Activated gamma-delta T cell treated with anti-CD3 and anti-CD28 coated beads, Interleukin-2, amount 50 U/mL, for 16 hours (primary cell): ENCODE results near the gene CCDC158.
"Not testable (repeated sequence)": the region's sequence is repeated elsewhere in the genome, so short reads cannot be mapped to it uniquely, and the experiment has no call there.

Experiments used
- DNase-seq: peaks from one replicate; pipeline ENCODE4 v3.0.0-alpha.2; 2020; ENCODE audit warnings: low read depth

CCDC158 gene

DNA sequence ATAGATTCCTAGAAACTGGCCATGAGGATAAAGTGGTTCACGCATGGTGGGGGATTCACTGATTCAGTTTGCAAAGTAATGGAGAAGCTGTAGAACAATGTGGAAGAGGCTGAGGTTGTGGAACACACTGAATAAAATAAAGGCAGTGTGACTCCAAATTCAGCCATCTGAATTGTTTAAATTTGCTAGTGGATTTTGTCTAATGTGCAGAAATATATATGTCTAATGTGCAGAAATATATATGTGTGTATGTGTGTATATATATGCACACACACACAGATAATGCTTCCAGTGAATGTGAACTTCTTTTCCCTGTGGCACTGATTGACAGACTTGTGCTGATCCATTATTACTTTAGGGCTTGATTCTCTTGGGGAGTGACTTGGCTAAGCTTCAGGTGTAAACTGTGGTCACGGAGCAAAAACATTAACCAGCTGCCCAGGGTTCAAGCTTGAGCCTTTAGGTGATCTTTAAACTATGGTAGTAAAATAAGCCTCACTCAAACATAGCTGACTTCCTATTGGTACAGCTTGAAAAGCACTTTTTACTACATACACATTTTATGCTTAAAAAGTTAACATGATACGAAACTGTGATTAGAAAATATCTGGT is 110.9 kb downstream of the CCDC158 start:
- DNase-seq = no peak

DNA sequence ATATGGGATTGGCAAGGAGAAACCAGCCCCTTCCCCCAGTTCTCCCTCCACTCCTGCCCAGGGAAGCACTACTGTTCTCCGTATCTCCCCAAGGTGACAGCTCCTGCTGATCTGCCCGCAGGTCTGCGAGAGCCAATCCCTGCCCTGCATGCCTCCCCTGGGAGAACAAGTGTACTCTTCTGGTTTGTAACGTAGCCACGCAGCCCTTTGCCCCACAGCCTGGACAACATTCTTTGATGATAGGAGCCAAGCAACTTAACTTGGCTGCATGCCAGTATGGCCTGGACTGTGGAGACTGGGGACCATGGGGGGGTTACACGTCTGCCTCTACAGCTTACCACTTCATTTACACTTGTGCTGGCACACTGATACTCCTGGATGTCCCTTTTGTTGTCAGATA is 112.4 kb downstream of the CCDC158 start:
- DNase-seq = no peak

DNA sequence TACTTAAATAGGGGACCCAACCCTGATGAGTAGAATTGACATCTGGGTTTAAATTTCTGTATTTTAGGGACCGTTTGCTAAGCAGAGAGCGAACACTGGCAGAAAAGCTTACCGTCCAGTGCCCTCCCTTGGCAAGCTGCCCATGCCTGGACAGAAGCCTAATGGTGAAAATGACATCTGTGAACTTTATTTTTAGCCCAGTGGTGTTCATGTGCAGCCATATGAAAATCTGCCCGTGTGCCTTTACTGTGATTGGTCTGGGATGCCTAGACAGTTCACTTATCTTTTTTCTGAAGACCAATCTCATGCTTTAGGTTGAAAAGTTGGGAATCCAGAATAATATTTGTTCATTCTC is 113.3 kb downstream of the CCDC158 start:
- no peak for DNase-seq

DNA sequence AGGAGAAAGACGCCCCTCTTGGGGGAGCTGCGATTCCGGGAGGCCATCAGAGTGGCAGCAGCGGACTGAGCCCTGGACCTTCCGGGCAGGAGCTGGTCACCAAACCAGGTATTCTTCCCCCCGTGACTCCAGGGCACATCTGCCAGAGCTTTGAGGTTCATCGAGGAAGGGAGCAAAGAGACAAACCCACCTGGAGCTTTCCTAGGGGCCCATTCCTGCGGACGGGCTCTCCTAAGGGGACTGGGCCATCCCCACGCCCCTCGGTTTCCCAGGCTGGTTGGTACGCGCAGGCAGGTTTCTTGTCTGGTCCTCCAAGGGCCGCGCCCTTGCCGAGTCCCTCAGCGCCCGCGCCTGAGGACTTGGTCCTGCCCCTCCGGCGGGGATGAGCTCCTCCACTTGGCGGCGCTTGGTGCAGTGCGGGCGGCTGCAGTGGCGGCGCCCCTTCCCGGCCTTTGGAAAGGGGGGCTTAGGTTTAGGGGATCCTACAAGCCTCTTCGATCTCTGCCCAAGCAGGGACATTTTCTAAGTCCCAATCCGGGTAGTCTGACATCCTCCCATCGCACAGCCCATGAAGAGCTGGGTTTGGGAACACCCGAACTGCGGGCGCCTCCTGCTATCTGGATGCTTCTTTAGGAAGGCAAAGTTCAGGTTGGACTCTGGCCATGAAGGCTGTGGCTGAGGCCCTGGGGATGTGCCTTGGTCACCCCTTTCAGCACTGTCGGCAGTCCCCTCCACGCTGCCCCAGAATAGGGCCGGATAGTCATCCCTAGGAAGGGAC is 113.9 kb downstream of the CCDC158 start:
- no peak for DNase-seq

DNA sequence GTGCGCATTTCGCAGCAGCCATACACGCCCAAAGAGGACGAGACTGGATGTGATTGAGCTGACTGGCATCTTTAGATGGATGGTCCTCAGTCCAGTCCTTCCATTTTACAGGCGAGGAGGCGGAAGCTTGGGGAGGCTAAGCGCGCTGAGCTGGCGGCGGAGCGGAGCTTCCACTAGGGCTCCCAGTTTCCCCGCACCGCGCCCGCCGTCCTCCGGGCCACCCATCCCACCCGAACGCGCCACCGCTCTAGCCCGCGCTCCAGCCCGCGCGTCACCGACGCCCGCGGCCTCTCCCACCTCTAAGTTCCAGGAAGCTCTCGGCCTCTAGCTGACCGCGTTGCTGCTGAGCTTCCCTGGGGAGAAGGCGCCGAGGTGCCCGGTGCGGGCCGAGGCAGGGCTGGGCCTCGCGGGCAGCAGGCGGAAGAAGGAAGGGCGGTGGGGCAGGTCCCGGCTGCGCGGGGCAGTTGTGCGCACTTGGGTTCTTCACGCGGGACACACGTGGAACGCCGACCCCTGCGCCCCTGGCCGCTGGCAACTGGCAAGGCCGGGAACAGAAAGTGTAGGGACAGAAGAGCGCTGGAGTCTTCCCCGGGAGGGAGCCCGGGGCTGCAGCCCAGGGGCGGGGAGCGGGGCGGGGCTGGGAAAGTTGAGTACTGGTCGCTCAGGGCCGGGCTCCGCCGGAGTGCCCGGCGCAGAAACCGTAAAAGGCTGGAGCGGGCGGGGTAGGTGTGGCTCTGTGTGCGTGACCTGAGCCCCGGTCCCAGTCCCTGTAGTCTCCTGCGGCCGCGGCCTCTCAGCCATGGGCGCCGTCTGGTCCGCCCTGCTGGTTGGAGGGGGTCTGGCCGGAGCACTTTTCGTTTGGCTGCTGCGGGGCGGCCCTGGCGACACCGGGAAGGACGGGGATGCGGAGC is 114.7 kb downstream of the CCDC158 start, which contains the start of gene STBD1:
TSS of gene STBD1 (plus strand) at position 763 of the 911 bp plus-strand sequence. CDS start at position 800, 37 bp downstream.
- no peak for DNase-seq

DNA sequence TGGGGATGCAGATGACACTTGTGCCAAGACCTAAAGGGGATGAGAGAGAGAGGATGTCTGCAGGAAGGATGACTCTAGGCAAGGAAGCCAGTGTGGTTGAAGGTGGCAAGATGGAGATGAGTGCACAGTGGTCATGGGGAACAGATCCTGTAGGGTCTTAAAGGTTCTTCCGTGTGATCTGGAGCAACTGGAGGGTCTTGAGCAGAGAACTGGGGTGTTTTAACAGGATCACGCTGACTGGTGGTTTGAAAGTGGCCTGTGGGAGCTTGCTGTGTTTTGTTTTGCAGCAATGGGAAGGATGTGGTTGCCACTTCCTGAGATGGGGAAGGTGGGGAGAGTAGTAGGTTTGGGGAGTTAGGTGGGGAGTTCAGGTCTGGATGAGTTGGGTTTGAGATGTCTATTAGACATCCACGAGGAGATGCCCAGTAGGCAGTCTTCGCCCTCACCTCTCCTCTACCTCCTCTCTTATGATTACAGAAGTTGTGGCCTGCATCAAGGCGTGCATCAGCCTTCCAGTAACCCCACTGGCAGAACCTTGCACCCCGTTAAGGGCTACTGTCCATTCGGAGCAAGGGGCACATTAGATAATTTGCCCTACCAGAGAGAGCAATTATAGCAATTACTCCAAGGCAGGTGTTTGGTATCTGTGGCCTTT is 115.8 kb downstream of the CCDC158 start:
- DNase-seq = no peak

DNA sequence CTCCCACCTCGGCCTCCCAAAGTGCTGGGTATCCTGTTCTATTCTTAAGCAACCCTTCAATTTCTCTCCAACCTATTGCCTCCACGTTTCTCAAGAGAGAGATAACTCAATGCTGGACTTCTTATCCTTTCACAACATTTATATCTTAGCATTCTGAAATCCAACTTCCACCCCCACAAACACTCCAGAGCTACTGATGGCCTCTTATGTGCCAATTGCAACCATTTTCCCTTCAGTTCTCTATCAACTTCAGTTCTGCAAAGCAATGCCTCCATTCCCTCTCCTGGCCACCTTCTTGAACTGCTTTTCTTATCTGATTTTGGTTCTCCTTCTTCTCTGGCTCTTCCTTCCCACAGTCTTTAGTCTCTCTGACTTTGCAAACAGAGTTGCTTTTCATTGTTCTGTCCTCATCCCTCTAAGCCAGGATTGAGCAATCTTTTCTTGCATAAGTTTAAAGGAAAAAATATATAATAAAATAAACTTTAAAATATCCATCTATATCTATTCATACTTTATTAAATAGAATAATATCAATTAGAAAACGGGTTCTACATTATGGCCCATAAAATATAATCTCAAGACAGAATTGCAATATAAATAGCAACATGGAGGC is 118.0 kb downstream of the CCDC158 start:
- no peak for DNase-seq

DNA sequence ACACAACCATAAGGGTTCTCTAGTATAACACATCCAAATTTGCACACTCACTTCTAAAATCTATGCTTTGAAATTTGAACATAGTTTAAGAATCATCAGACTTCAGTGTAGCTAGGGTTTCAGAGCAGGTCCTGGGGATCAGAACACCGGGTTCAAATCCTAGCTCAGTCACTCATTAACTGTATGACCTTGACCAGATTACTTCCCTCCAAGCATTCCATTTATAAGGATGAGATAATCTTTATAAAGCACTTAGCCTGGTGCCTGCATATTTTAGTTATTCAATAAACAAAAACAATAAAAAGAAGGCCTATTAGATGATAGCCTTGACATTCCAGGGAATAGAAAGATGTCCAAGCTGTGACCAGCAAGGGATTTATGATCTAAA is 119.2 kb downstream of the CCDC158 start:
- DNase-seq = no peak

DNA sequence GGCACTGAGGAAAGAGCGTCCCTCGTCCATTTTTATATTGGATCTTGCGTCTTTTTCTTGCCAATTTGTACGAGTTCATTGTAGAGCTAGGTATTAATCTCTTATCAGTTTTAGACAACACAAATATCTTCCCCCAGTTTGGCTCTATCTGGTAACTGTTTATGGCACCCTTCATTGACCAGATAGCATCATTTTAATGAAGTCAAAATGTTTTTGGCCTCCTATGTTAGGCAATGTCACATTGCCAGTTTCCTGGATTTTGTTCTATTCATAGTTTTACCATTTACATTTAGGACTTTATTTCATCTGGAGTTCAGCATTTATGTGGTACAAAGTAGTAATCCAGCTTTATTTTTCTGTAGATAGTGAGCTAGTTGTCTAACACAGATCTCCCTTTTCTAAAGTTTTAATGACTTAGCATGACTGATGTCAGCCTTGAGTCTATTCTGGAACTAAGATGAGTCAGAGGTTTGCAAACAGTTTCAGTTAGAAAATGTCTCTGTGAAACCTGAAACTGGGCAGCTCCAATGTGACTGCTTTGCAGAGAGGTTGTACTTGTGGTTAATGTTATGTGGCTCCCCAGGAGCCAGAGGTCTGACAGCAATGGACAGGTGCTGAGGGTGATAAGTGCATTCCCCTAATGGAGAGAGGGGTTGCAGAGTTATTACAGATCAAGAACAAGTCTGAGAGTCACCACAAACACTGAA is 119.7 kb downstream of the CCDC158 start:
- no peak for DNase-seq

DNA sequence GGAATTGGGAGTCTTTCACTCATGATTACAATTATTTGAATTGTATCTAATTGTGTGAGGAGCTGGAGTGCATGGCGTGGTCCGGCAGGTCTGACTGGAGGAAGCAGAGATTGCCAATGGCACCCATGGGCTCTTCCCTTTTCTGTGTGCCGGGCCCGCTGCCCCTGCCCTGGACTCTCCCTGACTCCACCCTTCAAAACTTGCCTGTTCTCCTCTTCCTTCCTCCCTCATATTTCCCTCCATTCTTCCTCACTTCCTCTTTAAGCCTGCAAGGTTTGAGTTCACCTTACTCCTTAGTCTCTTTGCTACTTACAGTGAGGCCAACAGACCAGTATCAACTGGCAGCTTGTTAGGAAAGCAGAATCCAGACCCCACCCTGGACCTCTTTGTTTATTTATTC is 120.9 kb downstream of the CCDC158 start:
- DNase-seq = no peak

DNA sequence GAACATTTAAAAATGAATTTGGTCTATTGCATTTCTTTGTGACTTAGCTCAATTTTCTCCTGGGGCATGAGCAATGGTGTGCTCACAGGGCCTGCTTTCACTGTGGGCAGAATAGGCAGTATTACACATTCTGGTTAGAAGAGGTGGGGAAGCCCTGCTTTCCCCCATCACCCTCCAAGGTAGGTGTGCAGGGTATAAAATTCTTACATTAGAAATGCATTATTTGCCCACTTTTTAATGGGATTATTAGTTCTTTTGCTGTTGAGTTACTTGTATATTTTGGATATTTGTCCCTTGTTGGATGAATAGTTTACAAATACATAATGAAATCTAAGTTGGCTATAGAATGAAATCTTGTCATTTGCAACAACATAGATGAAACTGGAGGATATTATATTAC is 122.7 kb downstream of the CCDC158 start:
- DNase-seq = no peak

DNA sequence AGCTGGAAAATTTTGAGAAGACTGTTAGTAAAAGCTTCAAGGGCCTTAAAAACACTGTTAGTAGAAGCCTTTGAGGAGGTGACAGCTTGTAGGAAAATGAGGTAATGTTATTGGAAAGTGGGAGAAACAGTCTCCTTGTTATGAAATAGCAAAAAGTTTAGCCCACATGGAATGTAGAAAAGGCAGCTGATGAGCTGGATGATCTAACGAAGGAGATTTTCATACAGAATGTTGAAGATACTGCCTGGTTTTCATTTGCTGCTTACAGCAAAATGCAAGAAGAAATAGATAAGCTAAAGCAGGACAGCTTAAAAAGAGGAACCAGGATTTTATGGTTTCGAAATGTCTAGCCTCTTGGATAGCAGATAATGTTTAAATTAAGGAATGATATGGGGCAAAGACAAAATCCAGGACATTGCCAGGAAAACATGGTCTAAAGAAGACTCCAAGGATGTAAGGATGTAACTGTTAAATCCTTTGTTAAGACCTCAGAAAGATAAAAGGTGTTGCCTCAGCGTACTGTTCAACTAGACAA is 124.6 kb downstream of the CCDC158 start:
- DNase-seq = no peak

DNA sequence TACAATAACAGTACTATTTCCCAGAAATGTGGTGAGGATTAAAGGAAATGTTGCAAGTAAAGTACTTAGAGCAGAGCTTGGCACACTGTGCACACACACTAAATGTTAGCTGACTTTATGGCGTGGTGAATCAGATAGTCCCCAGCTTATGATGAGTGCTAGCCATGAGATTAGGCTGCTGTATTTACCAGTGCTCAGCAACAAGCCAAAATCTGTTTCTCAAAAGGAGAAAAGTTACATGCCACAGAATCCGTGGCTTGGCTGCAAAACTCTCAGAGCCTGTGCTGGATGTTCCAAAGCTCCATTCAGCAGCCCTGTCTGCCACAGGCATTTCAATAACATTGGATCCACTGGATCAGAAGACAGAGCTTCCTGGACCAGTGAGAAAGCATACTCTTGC is 127.2 kb downstream of the CCDC158 start:
- DNase-seq = no peak

DNA sequence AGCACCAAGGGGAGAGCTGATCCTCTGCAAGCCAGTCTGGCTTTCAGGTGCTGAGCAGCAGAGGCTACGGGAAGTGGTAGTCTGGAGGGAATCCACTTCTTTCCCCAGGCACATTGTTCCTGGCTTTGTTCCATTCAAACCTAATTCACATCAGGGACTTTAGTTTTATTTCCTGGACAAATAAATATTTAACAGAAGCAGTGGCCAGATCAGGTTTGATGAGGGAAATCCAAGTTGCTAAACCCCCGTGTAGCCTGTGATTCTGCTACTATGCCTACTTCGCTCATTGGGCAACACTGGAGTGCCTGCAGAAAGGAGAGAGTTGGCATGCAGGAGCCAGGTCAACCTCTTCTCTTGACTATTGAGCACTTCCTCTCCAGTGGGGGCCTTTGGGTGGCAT is 128.2 kb downstream of the CCDC158 start:
- no peak for DNase-seq

DNA sequence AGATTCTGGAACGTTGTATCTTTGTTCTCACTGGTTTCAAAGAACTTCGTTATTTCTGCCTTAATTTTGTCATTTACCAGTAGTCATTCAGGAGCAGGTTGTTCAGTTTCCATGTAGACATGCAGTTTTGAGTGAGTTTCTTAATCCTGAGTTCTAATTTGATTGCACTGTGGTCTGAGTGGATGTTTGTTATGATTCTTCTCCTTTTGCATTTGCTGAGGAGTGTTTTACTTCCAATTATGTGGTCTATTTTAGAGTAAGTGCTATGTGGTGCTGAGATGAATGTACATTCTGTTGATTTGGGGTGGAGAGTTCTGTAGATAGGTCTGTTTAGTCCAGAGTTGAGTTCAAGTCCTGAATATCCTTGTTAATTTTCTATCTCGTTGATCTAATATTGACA is 133.1 kb downstream of the CCDC158 start:
- DNase-seq = not testable (repeated sequence)

DNA sequence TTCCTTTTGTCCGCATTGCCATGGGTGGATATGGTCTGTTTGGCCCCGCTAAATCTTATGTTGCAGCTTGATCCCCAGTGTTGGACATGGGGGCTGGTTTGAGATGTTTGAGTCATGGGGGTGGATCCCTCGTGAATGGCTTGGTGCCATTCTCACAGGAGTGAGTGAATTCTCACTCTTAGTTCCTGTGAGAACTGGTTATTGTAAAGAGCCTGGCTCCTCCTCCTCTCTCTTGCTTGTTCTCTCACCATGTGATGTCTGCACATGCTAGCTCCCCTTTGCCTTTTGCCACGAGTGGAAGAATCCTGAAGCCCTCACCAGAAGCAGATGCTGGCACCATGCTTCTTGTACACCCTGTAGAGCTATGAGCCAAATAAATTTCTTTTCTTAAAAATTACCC is 137.0 kb downstream of the CCDC158 start:
- no peak for DNase-seq

DNA sequence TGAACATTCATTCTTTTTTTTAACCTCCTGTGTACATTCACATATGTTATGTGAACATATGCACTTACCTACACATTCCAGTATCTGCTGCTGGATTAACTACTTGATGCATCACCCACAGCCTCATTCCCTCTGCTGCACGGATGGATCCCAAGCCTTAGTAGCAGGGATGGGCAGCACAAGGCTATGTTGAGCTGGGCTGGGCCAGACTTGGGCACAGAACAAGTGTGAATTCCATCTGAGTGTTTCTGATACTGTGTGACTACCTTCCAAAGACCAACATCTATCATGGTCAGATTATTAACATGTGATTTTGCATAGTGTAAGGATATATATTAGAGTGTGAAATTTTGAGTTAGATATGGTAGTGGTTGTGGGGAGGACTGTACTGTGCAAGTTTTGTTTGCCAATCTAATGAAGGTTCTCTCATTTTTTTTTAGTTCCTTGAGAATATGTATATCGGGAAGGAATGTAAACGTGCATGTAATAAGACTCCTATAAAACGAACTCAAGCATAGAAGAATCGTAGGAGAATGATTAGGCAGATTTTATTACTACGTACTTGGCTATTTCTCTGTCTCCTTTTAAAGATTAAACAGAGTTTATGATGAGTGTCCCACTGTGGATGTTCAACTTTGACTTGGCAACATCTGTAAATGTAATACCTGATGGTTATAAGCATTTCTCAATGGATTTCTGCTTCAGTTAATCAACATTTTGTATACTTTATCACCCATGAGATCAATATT is 137.8 kb downstream of the CCDC158 start:
- no peak for DNase-seq

DNA sequence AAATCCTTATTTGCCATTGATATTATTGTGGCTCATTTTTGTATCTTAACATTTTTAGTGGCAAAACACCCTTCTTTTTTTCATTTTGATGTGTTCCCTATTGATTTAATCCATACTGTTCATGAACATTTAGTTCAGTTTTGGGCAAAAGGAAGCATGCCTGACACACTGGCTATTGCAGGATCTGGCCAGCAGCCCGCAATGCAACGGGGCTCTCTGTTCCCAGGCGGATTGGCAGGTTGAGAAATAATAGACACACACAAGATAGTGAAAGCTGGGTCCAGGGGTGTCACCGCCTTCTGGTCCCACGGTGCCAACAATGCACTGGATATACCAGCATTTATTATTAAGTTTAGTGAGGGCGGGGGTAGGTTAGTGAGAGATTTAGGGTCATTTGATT is 139.3 kb downstream of the CCDC158 start:
- DNase-seq = not testable (repeated sequence)

DNA sequence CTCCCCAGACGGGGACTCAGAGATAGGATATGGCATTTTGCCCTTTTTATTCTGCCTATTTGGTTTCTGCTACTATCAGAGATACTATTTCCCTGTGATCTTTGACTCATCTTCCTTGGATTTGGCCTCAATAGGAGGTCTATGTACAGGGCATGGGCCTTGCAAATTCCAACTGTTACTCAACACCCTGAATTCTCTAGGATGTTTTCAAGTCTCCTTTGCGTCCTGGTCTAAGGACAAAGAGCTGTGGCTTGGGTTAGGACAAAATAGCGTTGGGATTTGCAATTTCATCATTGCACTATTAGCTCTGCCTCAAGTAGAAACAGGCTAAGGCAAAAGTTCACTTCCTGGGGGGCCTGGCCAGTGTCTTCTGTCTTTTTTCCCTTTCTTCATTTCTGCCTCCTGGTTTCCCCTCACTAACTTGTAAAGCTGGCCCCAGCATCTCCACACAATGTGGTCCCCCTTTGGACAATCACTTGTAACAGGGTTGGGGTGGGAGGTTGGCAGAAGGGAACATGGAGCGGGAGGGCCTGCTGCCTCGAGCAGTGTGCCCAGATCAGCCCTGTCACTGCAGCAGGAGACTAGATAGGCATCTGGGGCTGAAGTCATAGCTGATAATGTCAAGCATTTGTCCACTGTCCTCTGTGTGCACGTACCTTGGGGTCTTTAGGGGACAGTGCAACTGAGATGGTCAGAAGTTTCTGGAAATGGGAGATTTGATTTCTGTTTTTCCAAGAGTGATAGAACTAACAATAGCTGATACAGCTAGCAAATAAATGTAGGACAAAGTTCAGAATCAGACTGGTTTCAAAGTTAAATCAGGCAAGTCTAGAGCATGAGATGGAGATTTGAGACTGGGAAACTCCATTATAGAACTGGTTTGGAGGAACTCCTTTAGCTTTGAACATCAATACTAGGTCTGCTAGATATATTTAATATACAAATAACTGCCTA is 140.2 kb downstream of the CCDC158 start:
- no peak for DNase-seq
